HepG2 (cell line): Measurements from ENCODE around the gene ADIRF. TPM values are rescaled to one million over a fixed set of nuclear protein-coding genes. Genes with fewer than 3 reads are reported as not detected.

Experiments used
- ATAC-seq: fragments of 200-7000 bp; cut with Tn5 transposase; 3 replicates; pipeline ENCODE4 v1.9.1; 2020; ENCODE audit warnings: mild to moderate bottlenecking, moderate library complexity
- BruUV-seq: library from RNA; stranded (reverse); fragments of 400-500 nt; replicated peaks from 2 replicates; lab custom pipeline; 2021; lab: Mats Ljungman, UMichigan
- CTCF ChIA-PET: fragments of 300-600 bp; formaldehyde crosslinking; extraction: SDS; loops from one replicate; lab custom pipeline; 2021; ENCODE audit warnings: low total read pairs, inconsistent platforms, low intra/inter-chr PET ratio; lab: Yijun Ruan, JAX
- POLR2A ChIA-PET: fragments of 350-600 bp; sonication (Branson Sonifier 250); formaldehyde crosslinking; loops from one replicate; lab custom pipeline; 2020; ENCODE audit warnings: antibody characterized with exemption, inconsistent platforms; lab: Yijun Ruan, JAX
- DNase-seq: peaks from one replicate; pipeline ENCODE4 v3.0.0-alpha.2; 2015; ENCODE audit warnings: low spot score
- FAIRE-seq: peaks from 3 replicates; lab custom pipeline; 2011; peaks lifted over from hg19 to GRCh38; lab: Jason Lieb, UNC
- H2AFZ ChIP-seq: one replicate; pipeline ENCODE4 v1.6.1; 2011; ENCODE audit warnings: low read length, inconsistent platforms
- H3K27ac ChIP-seq: fragments of 300-600 bp; 3 replicates; pipeline ENCODE4 v1.8.0; 2011; ENCODE audit warnings: mixed run types, mild to moderate bottlenecking, mixed read lengths, low read length, inconsistent platforms; ENCODE audit not compliant: insufficient read depth; ENCODE audit errors: extremely low read length
- H3K27me3 ChIP-seq, 2 experiments: fragments of 200-600 bp in 1 of 2; 2 replicates in 1 of 2; 3 replicates in 1 of 2; pipeline versions ENCODE4 v1.6.0 to v1.8.0; 2011; ENCODE audit warnings: low read length in 2 of 2, mild to moderate bottlenecking in 2 of 2, moderate library complexity in 2 of 2, inconsistent platforms in 1 of 2; ENCODE audit not compliant: insufficient read depth in 2 of 2, control insufficient read depth in 1 of 2
- H3K36me3 ChIP-seq, 2 experiments: fragments of 200-600 bp in 1 of 2; replicated peaks in 1 of 2; 2 replicates in 1 of 2; 3 replicates in 1 of 2; pipeline versions ENCODE4 v1.5.1 to v1.8.0; 2011; ENCODE audit warnings: low read length in 2 of 2, inconsistent platforms in 1 of 2; ENCODE audit not compliant: insufficient read depth in 2 of 2, control insufficient read depth in 1 of 2
- H3K4me1 ChIP-seq: 2 replicates; pipeline ENCODE4 v1.5.1; 2012; ENCODE audit warnings: low read length, inconsistent platforms; ENCODE audit not compliant: insufficient read depth
- H3K4me2 ChIP-seq: 2 replicates; pipeline ENCODE4 v1.6.0; 2011; ENCODE audit warnings: low read depth, low read length, inconsistent platforms
- H3K4me3 ChIP-seq, 3 experiments: fragments of 200-600 bp in 1 of 3; sonication (generic), shearing (Covaris generic) in 1 of 3; replicated peaks in 1 of 3; 2 replicates each; pipeline ENCODE4 v1.5.1; 2011 to 2016; ENCODE audit warnings: low read length in 3 of 3, inconsistent platforms in 2 of 3, low read depth in 2 of 3, mild to moderate bottlenecking in 2 of 3, control low read depth in 1 of 3, mixed read lengths in 1 of 3; ENCODE audit not compliant: insufficient read depth in 1 of 3
- H3K79me2 ChIP-seq: one replicate; pipeline ENCODE4 v1.6.1; 2011; ENCODE audit warnings: low read length, inconsistent platforms; ENCODE audit not compliant: insufficient read depth
- H3K9ac ChIP-seq: 2 replicates; pipeline ENCODE4 v1.6.0; 2011; ENCODE audit warnings: mild to moderate bottlenecking, low read depth, low read length, inconsistent platforms; ENCODE audit not compliant: insufficient read depth
- H3K9me3 ChIP-seq: 2 replicates; pipeline ENCODE4 v1.5.1; 2012; ENCODE audit warnings: mild to moderate bottlenecking, low read length
- H4K20me1 ChIP-seq: 2 replicates; pipeline ENCODE4 v1.6.0; 2011; ENCODE audit warnings: inconsistent platforms, mild to moderate bottlenecking, low read length, moderate library complexity; ENCODE audit not compliant: insufficient read depth
- AGO2 ChIP-seq: fragments of 200-400 bp; formaldehyde crosslinking; optimal IDR thresholded peaks from 2 replicates; pipeline ENCODE3; 2017; ENCODE audit warnings: mild to moderate bottlenecking, low read depth, low read length, moderate library complexity
- ATF7 ChIP-seq, 2 experiments: fragments of 450-650 bp in 1 of 2; sonication (generic) in 1 of 2; formaldehyde crosslinking in 1 of 2; IDR thresholded peaks; 2 replicates each; pipeline versions ENCODE4 v1.4.0 to v1.6.1; 2016 to 2020; ENCODE audit warnings: antibody characterized with exemption in 1 of 2, mild to moderate bottlenecking in 1 of 2, missing genetic modification reagents in 1 of 2
- POGK ChIP-seq: sonication (generic); formaldehyde crosslinking; conservative IDR thresholded peaks from 2 replicates; pipeline ENCODE4 v1.8.0; 2022; ENCODE audit warnings: mild to moderate bottlenecking, moderate library complexity, missing genetic modification reagents
- ZBTB2 ChIP-seq: sonication (generic); formaldehyde crosslinking; IDR thresholded peaks from 2 replicates; pipeline ENCODE4 v1.8.0; 2022; ENCODE audit warnings: low read depth, missing genetic modification reagents
- WGBS: methylation state at CpG from one replicate; pipeline ENCODE4 v1.1.6; 2017; ENCODE audit warnings: low lambda C conversion rate; 5-methylcytosine and 5-hydroxymethylcytosine counted together
- in situ Hi-C: cut with HindIII; loops from 2 replicates; pipeline ENCODE4 v1.10.0; 2017; ENCODE audit warnings: low pct_unique_long_range_greater_than_20kb; ENCODE audit not compliant: extremely low pct_ligation_motif_present
- intact Hi-C: fragments of 100-400 bp; cut with micrococcal nuclease; formaldehyde crosslinking; loops from one replicate; pipeline ENCODE4 v1.10.0; 2022; ENCODE audit not compliant: unreplicated experiment
- polyA plus RNA-seq, 8 experiments: library from polyadenylated mRNA; depleted of rRNA in 3 of 8; stranded (reverse) in 7 of 8; unstranded in 1 of 8; fragments of >200 nt; fragmentation: Illumina TruSeq in 4 of 8; extraction: Trizol in 4 of 8; gene quantifications; 2 replicates each; pipeline versions ENCODE4 v1.2.1 to v1.2.3, GENCODE V29; 2011 to 2016; ENCODE audit warnings: low read depth in 4 of 8, missing spikeins in 1 of 8, mixed read lengths in 1 of 8; ENCODE audit not compliant: insufficient read depth in 1 of 8
- total RNA-seq, 5 experiments: library from RNA; depleted of rRNA; stranded (reverse); fragments of >200 nt; fragmentation: Illumina TruSeq; extraction: Trizol; gene quantifications; 2 replicates each; pipeline ENCODE4 v1.2.3, GENCODE V29; 2016; ENCODE audit warnings: low read depth in 1 of 5

Gene ADIRF
- total and polyA plus RNA-seq, 2 of the 13 experiments (the other 11 are each of a cell fraction or from before 2014, with no cell fraction given) = 0.13 to 0.40 TPM

GRCh38 chr10:86942441-86943315 is 25.6 kb upstream of the ADIRF start:
- no peak for FAIRE-seq
- TF ChIP-seq ATF7 (IDR thresholded peaks at IDR 0.05) (no peak), ATF7 (CRISPR knock-in tag; IDR thresholded peaks at IDR 0.05) (no peak), ZBTB2 (CRISPR knock-in tag) (no peak), AGO2 (peak; percentile 33), POGK (no peak)
- Histone ChIP-seq H3K79me2 (no peaks in the 10 kb centered on the region), H3K4me3 (no peak overlapping the region), H3K36me3 (no peaks in the 10 kb centered on the region), H4K20me1 (no peaks in the 10 kb centered on the region), H3K4me2 (no peak overlapping the region), H3K9me3 (no peaks in the 10 kb centered on the region), H3K27me3 (peaks cover 5 to 27% of the 10 kb centered on the region in 2 experiments; a peak in 3 of 5 replicates), H3K9ac (no peak overlapping the region), H3K4me1 (peaks cover 34% of the 10 kb centered on the region), H2AFZ (no peak overlapping the region), H3K27ac (no peak overlapping the region)
- DNase-seq = no peak
- BruUV-seq = no TSS peak
- 86% methylated on average over 51 of the region's 94 CpGs for WGBS
- ATAC-seq = no peak
- intact Hi-C loops (no loop called here), in situ Hi-C loops (no loop called here)
- ChIA-PET POLR2A (no interaction called here), CTCF (no interaction called here)
